ENCODE data around the gene CXorf66. TPM values are rescaled to one million over a fixed set of nuclear protein-coding genes. Genes with fewer than 3 reads are reported as not detected.

CXorf66 gene
- total and polyA plus RNA-seq, 9 of the 15 experiments (the other 6 are each of a cell fraction or from before 2014, with no cell fraction given) = not detected

DNA sequence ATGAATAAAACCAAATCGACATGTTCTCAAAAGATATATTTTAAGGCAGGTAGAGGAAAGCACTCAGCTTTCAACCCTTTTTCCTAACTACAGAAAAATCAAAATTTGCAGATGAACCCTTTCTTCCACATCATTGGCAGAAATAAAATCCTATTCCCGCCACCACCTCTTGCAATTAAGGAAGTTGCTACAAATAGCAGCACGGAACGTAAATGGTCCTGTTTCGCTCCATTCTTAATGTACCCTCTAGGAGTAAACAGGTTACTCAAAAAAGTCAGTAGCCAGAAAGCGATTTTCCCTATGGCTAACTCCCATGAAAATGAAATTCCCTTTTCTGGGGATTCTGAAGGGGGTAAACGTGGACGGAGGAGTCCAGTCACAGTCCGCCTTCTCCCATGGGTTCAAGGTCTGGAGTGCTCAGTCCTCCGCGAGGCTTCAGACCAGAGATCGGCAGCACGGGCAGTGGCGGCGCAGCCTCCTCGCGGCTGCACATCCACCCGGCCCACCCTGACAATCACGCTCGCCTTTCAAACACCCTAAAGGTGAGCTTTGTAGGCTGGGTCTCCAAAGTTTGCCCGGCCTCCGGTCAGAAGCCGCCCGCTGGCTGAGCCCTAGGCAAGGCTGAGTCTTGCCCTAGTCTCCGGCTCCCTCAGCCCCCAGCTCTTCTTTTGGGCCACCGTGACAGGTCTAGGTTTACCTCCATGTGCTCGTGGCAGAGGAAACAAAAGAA is 34.2 kb downstream of the CXorf66 start (continued):
- TF ChIP-seq EP400 (IDR thresholded peaks at IDR 0.05) = peak; percentile 28; the same call in 1 of the 2 replicates
- TF ChIP-seq RBFOX2 (IDR thresholded peaks at IDR 0.05; ENCODE audit: low read depth, low read length) = 0 out of 2 replicates have a peak, but pooled peaks have one; percentile 46
- TF ChIP-seq NCOA2 (IDR thresholded peaks at IDR 0.05; ENCODE audit: partially characterized antibody in 2 of 2) = peak in 1 of 2 experiments; percentile 32
- TF ChIP-seq, protein P1, sequence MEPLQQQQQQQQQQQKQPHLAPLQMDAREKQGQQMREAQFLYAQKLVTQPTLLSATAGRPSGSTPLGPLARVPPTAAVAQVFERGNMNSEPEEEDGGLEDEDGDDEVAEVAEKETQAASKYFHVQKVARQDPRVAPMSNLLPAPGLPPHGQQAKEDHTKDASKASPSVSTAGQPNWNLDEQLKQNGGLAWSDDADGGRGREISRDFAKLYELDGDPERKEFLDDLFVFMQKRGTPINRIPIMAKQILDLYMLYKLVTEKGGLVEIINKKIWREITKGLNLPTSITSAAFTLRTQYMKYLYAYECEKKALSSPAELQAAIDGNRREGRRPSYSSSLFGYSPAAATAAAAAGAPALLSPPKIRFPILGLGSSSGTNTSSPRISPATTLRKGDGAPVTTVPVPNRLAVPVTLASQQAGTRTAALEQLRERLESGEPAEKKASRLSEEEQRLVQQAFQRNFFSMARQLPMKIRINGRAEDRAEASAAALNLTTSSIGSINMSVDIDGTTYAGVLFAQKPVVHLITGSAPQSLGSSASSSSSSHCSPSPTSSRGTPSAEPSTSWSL (CRISPR knock-in tag; IDR thresholded peaks at IDR 0.05; ENCODE audit: borderline replicate concordance) = no peak
- no peak for TF ChIP-seq EHMT2 (IDR thresholded peaks at IDR 0.05)
- 0 out of 4 replicates have a peak, but pooled peaks of 1 of the 2 experiments have one; percentile 40 for TF ChIP-seq SIN3A (IDR thresholded peaks at IDR 0.05; ENCODE audit: borderline replicate concordance in 2 of 2, control insufficient read depth in 1 of 2, low read depth in 2 of 2, low read length in 2 of 2)
- peak; percentile 10 for TF ChIP-seq RBBP5 (IDR thresholded peaks at IDR 0.05; ENCODE audit: borderline replicate concordance, insufficient read depth, low read length, poor library complexity, severe bottlenecking)
- TF ChIP-seq, protein P2, sequence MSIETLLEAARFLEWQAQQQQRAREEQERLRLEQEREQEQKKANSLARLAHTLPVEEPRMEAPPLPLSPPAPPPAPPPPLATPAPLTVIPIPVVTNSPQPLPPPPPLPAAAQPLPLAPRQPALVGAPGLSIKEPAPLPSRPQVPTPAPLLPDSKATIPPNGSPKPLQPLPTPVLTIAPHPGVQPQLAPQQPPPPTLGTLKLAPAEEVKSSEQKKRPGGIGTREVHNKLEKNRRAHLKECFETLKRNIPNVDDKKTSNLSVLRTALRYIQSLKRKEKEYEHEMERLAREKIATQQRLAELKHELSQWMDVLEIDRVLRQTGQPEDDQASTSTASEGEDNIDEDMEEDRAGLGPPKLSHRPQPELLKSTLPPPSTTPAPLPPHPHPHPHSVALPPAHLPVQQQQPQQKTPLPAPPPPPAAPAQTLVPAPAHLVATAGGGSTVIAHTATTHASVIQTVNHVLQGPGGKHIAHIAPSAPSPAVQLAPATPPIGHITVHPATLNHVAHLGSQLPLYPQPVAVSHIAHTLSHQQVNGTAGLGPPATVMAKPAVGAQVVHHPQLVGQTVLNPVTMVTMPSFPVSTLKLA (conservative IDR thresholded peaks at IDR 0.05) = peak; percentile 36 to 48; a peak in 2 of 4 replicates

Data from K562 (cell line).